Activated CD4-positive, alpha-beta T cell treated with anti-CD3 and anti-CD28 coated beads for 4 hours (primary cell): ENCODE data around the gene CAPN9.
"Not testable (repeated sequence)": the region's sequence is repeated elsewhere in the genome, so short reads cannot be mapped to it uniquely, and the experiment has no call there.

Experiments
- DNase-seq, 2 donors: peaks; one replicate each; pipeline ENCODE4 v3.0.0-alpha.2; 2020

CAPN9 gene

DNA sequence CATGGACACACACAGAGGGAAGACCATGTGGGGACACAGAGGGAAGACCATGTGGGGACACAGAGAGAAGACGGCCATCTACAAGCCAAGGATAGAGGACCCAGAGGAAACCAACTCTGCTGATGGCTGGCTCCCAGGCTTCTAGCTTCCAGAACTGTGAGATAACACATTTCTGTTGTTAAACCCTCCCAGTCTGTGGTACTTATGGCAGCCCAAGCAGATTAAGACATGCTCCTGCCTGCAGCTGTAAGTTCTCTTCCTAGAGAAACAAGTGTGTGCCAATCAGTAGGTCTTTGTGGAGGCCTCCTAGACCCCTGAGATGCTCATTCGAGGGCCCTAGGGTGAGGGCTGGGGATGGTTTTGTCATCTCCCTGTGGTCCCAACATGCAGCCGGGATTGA is 35.9 kb upstream of the CAPN9 start:
- no peak for DNase-seq

DNA sequence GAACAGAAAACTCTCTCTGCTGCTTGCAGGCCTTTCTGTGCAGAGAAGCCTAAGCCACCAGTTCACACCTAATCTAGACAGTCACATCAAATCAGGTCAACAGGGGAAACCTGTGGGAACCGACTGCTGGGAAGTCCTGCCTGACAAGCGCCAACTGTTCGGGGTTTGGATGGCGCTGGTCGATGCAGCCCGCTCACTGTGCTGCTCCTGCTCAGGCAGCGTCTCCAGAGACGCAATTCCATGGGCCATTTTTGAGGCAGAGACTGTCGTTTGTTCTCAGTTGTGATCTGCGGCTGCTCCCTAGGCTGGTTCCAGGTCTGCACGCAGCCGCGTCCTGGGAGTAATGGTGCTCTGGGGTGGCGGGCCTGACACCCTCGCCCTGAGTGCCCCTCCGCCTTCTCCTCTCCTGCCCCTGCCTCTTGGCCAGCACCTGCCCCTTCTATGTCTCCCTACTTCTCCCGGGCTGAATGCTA is 34.7 kb upstream of the CAPN9 start:
- DNase-seq = no peak

DNA sequence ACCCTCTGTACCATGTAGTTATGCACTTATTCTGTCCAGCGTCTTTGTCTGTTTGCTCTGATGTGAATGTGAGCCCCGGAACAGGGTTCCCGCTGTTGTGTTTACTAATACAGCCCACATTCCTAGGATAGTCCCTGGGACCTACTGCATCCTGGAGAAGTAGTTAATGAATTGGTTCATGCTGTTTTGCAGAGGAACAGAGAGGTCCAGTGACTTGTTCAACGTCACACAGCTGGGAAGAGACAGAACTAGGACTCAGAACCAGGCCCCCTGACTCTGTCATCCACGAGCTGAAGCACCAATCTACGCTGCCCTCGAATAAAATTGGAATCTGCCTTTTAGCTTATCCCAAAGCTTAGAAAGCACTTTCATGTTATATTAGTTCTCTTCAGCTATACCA is 34.0 kb upstream of the CAPN9 start:
- no peak for DNase-seq

DNA sequence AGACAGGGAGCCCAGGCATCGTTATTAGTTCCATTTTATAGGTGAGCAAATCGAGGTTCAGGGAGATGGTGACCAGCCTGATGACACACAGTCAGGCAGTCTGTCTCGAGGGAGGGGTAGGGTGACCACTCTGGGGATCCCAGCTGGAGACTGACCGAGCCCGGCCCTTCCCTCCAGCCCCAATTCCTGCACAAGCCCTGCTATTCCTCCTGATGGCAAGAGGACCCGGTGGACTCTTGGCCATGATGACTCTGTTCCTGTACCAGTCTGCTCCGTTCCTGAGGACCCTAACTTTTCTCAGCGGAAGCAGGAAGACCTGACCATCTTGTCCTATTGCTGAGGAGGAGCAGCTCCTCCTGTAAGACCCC is 33.7 kb upstream of the CAPN9 start:
- DNase-seq = no peak

DNA sequence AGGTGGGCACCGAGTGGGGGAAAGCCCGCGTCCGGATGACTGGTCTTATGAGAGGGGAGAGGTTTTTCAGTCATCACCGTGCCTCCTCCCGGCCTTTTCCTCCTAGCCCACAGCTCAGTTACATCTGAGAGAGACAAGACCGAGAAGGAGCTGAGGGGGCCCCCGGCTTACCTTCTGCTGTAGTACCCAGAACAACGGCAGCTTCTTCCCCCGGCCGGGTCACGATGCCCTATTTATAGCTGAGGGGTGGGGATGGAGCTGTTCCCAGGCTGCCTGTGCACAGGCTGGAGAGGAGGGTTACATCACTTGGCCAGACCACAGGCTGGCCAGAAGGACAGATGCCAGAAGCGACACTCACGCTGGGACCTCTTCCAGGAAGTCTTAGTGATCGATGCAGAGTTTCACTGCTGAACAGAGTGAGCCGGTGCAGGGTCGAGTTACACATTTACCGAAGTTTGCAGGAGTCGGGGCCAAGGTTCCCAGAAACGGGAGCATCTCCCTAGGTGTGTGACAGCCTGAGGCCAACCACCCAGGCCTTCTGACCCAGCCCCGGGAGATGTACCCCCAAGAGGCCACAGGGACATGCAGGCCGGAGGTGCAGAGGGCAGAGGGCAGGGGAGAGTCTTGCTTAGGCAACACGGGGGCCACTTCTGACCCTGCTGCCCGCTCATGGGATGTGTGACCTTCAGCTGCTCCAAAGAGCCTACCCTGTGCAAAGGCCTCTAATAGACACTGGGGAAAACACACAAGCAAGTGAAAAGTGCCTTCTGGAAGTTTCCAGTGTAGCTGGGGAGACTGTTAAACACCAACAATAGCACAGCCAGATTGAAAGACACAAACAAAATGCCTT is 33.0 kb upstream of the CAPN9 start, which contains the start of gene AGT:
TSS of gene AGT (minus strand) at position 208 of the 850 bp plus-strand sequence. CDS start 3,299 bp downstream, outside the sequence.
- no peak for DNase-seq

DNA sequence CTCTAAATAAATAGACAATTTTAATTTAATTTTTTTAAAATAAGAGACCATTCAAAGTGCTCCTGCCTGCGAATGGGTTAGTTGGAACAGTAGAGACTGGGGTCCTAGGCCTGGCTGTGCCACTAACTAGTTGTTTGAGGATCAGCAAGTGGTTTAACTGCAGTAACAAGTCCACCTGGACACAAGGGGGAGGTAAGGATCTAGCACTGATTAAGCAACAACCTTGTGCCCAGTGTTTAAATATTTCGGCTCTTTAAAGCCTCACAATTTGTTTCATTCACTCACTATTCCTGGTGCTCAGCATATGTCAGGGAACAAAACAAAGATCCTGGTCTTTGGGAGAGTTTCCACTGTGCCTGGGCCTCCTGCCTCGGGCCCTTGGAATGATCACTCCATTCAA is 31.7 kb upstream of the CAPN9 start:
- DNase-seq = no peak

DNA sequence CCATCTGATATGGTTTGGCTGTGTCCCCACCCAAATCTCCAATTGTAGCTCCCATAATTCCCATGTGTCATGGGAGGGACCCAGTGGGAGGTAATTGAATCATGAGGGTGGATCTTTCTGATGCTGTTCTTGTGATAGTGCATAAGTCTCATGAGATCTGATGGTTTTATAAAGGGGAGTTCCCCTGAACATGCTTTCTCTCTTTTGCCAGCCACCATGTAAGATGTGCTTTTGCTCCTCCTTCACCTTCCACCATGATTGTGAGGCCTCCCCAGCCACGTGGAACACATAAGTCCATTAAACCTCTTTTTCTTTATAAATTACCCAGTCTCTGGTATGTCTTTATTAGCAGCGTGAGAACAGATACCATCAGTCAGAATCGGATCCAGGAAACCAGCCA is 30.7 kb upstream of the CAPN9 start:
- DNase-seq = not testable (repeated sequence)

DNA sequence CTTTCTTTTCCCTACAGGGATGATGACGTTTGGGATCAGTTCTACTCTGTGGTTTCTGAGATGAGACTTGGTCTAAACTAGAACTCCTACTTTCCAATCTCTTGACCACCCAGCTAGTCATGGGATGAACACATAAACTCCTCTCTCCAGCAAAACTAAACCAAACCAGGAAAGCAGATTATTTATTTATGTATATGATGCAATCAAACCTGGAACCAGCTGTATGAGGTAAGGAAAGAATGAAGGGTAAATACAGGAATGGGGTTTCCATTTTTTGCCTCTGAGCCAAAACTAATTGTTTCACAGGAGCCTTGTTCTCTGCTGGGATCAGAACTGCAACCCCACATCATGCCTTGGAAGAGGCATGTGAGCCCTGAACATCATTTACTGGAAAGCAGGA is 29.9 kb upstream of the CAPN9 start:
- DNase-seq = no peak

DNA sequence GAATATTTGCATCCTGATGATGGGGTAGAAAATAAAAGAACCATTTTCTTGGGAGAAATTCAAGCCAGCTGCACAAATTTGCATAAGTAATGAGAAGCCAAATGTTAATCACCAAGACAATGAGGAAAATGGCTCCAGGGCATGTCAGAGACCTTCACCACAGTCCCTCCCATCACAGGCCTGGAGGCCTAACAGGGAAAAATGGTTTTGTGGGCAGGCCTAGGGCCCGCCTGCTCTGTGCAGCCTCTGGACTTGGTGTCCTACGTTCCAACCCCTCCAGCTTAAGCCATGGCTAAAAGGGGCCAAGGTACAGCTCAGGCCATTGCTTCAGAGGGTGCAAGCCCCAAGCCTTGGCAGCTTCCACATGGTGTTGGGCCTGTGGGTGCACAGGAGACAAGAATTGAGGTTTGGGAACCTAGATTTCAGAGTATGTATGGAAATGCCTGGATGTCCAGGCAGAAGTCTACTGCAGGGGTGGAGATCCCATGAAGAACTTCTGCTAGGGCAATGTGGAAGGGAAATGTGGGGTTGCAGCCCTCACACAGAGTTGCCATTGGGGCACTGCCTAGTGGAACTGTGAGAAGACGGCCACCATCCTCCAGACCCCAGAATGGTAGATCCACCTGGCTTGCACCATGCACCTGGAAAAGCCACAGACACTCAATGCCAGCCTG is 25.2 kb upstream of the CAPN9 start:
- not testable (repeated sequence) for DNase-seq

DNA sequence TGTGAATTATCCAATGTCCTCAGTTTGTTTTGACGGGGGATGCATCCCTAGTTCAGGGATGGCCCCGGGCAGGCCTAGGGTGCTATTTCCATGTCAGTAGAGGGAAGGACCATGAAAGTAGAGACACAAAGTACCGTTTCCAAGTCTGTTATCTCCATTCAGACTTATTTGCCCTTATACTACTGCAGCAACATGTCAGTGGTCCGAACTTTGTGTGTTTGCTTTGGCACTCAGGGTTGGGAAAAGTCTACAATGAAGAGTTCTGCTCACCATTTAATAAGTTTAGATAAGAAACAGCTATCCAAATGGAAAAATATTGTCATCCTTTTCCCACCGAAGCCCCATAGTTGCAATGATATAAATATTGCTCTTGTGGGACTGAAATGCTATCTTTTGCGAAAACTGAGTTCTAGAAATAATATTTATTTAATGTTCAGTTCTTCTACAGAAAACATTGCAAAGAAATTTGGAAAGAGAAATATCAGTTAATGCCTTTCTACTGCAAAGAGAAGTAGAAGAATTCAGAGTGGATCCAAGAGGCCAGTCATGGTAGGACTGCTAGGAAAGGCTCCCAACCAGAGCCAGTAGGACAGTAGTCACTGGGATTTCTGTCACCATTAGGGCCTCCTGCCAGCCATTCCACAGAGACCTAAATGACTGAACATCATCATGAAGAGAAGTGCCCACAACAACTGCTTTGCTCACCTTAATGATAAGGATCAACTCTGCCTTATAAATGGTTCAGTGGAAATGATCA is 21.8 kb upstream of the CAPN9 start:
- no peak for DNase-seq

DNA sequence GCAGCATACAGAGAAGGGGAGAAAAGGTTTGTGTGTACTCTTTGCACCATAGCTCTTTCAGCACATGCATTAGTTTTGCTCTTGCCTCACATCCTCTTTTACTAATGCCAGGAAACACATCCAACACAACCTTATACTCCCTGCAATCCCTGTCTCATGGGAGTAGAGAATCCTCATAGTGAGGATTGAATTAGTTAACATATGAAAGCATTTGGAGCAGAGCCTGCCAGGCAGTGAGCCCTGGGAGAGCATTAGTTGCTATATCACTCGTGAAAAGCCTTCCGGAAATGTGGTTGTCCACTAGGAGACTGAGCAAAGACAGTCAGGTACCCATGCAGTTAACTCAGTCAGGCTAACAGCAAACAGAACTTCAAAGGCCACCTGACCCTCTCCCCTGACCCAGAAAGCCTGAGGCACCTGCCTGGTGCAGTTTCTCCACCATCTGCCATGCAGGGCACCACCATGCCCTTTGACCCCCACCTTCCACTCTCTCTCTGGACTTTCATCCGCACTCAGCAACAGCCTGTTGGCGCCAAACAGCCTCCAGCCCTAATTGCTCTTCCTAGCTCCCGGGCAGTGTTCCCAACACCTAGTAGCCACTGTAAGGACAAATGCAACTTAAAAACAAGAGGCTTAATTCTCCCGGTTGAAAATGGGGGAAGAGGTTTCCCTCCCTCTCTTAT is 18.3 kb upstream of the CAPN9 start:
- no peak for DNase-seq

DNA sequence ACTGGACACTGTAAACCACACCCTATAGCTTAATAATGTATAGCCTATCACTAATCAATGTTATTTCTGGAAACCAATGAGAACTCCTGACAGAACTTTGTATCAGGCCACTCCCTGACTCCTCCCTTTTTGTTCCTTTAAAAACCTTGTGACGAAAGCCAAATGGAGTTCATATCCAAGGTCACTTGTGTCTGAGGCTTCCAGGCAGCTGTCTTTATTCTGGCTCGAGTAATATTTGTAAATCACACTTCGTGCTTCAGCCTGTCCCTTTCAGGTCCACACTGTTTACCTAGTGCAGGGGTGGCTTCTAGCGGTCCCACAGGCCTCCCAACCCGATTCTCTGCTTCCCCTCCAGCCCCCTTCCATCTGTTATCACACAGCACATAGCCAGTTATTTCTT is 16.2 kb upstream of the CAPN9 start:
- no peak for DNase-seq

DNA sequence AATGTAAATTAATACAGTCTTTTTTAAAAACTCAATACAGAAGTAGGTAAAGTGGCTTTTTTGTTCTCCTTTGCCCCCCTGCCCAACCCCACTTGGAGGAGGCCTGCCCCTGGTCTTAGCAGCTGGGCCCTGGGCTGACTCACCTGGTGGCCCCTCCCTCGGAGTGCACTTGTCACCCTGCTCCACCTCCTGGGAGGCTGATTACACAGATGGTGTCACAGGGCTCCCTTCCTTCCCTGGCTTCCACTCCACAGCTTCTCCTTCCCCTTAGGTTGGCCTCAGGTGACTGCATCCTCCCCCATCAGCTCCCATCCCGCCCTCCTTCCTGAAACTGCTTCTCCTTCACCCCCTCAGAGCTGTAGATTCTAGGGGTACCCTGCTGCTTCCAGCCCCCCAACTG is 11.7 kb upstream of the CAPN9 start:
- no peak for DNase-seq

DNA sequence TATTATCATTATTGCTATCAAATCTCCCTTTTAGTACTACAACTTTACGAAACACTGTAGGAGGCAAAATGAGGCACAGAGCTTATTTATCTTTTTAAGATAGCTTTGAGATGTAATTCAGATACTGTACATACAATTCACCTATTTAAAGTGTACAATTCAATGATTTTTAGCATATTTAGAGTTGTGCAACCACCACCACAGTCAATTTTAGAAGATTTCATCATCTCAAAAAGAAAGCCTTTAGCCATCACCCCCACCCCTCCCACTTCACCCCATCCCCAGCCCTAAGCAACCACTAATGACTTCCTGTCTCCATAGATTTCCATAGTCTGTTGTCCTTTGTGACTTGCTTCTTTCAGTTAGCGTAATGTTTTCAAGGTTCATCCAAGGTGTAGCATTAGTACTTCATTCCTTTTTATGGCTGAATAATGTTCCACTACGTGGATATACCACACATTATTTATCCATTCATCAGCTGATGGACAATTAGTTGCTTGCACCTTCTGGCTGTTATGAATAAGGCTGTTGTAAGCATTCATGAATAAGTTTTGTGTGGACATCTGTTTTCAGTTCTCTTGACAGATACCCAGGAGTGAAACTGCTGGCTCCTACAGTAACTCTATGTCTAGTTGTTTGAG is 9.4 kb upstream of the CAPN9 start:
- DNase-seq = no peak

DNA sequence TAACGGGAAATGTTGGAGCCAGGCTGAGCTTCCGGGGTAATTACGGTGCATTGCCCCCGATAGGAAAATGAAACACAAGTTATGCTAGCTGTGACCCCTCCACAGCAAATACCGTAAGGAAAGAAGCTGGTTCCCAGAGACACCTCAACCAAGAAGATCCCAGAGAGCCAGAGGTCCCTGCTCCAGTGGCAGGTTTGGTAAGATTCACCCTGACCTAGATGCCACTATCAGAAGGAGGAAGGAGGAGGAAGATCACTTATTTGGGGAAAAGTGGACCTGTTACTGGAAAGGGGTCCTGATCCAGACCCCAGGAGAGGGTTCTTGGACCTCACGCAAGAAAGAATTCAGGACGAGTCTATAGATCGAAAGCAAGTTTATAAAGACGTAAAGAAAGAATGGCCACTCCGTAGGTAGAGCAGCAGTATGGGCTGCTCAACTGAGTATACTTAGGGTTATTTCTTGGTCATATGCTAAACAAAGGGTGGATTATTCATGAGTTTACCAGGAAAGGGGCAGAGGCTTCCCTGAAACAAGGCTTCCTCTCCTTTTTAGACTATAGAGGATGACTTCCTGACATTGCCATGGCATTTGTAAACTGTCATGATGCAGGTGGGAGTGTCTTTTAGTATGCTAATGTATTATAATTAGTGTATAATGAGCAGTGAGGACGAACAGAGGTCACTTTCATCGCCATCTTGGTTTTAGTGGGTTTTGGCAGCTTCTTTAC is 7.5 kb upstream of the CAPN9 start:
- DNase-seq = no peak

DNA sequence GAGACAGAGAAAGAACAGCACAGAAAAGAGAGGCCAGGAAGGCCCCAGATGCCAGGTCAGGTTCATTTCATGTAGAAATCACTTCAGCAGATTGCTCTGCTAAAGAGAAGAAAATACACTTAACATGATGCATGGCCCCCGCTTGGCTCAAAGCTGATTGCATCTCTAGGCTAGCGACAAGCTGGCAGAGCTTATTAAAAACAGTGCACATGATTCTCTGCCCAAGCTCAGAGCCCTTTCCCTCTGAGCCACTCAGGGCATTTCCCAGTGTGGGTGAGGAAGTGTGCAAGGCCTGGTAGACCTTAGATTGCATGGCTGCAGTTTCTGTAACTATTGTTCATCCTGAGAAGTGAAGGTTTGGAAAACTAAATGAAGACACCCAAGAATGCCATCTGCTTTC is 3.3 kb upstream of the CAPN9 start:
- no peak for DNase-seq

DNA sequence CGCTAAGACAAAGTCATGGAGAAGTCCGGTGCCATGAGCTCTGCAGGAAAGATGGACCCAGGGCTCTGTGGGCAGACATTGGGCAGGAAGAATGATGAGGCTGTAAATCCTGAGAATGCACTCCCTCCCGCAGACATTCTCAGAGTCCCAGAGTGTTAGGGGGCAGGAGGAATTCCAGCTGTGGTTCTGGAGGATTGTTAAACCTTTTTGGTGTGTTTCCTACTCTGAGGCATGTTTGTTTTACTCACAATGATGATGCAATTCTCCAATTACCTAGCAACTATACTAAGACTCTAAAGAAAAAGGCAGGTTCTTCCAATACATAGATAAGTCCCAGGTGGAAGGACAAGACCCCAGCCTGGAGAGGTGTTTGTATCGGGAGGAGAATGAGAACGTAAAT is 2.8 kb upstream of the CAPN9 start:
- no peak for DNase-seq

DNA sequence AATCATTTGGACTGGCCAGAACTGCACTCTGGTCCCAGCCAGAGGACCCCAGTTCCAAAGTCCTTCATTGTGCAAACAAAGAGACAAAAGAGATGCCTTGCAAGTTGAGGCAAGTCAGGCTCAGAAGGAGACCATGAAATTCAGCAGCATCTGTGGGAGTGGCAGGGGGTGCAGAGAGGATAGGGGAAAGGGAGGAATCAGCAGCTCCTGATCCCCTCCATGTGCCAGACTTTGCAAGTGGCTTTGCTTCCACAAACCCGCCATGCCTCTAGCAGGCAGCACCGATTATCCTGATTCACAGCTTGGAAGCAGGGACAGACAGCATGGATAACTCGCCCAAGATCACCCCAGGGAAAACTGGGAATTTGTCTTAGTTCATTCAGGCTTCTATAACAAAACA is 2.1 kb upstream of the CAPN9 start:
- no peak for DNase-seq

DNA sequence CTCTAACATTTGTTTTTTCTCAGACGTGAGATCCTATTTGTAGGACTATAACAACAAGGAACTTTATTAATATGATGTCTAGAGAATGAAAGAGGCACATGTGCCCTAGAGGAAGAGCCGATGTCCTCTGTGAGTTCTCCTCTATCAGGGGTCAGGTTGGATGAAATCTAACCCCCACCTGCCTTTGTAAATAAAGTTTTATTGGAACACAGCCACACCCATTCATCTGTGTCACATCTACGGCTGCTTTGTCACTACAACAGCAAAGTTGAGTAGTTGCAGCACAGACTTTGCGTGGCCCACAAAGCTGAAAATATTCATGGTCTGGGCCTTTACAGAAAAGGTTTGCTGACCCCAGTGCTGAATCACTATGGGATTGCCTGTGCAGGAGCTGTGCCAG is 571 bp upstream of the CAPN9 start:
- DNase-seq = no peak

DNA sequence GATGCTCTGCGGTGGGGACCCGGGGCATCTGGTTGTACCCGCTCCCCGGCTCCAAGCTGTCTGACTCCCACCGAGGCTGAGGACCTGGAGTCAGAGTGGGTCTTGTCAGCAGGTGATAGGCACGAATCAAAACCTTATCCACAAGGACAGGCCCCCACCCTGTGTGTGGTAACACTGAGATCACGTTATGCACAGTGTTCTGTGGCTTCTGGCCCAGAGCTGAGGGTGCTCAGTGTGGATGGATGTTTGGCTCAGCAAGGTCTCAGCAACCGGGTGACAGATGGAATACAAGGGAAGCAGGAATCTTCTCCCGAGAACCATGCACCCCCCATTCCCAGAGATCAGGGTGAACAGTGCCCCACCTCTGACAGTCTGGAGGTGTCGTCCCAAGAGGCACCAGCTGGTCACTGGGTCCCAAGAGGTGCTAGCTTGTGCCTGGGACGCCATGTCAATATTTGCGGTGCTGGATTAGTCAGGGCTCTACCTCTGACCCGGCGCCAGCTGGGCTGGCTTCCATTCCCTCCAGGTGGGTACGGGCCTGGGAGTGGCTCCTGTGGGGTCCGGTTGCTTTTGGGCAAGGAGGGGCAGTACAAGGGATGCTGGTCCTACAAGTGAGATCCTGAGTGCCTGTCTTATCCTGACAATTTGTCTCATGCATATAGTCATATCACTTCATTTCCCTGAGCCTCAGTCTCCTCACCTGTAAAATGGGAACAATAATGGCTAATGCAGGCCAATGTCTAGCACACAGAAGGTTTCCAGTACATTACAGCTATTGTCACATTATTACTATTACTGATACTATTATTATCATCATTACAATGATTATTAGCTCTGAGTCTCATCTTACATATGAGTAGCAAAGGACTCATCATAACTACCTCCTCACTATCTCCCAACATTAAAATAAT is 957 bp downstream of the CAPN9 start:
- DNase-seq = no peak

DNA sequence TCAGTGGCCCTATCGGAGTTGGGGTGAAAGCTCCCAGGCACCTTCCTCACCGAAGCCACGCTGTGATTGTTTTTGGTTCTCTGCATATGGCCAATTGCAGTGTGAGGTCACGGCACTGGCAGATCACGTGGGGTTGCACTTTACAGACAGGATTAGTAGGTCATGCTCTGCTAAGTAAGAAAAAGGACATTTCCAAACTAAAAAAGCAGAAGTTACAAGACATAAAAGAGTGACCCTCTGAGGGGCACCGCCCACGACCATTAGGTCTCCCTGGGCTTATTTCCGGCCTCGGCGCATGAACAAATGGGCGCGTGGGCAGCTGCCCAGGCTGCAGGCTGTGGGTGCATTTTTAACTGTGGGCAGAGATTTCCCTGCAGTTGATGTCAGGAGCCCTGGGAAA is 2.0 kb downstream of the CAPN9 start:
- no peak for DNase-seq
